AG09309 (cell line): ENCODE measurements around the gene GRIK4.

Experiments
- DNase-seq: peaks from one replicate; pipeline ENCODE4 v3.0.0-alpha.2; 2010; ENCODE audit warnings: low read depth
- H3K4me3 ChIP-seq: 2 replicates; pipeline ENCODE4 v1.5.1; 2011; ENCODE audit warnings: mild to moderate bottlenecking, low read depth, low read length, moderate library complexity; ENCODE audit not compliant: control insufficient read depth
- CTCF ChIP-seq: IDR thresholded peaks from 2 replicates; pipeline ENCODE4 v1.5.1; 2011; ENCODE audit warnings: mild to moderate bottlenecking, low read depth, low read length, inconsistent platforms; ENCODE audit not compliant: insufficient read depth, control insufficient read depth; ENCODE audit errors: missing control alignments

GRIK4 gene

GRCh38 chr11:120890609-120891320 is 379.2 kb downstream of the GRIK4 start:
- no peak overlapping the region for H3K4me3 ChIP-seq
- no peak for TF ChIP-seq CTCF
- DNase-seq: no peak

- DNase-seq: no peak
- H3K4me3 ChIP-seq: no peak overlapping the region
- TF ChIP-seq CTCF: no peak
Measured at GRCh38 chr11:120893440-120894201, 382.1 kb downstream of the GRIK4 start.

GRCh38 chr11:120894202-120894985 is 382.8 kb downstream of the GRIK4 start:
- no peak for DNase-seq
- no peak for TF ChIP-seq CTCF
- no peak overlapping the region for H3K4me3 ChIP-seq

- no peak for DNase-seq
- no peak overlapping the region for H3K4me3 ChIP-seq
- no peak for TF ChIP-seq CTCF
Measured at GRCh38 chr11:120896687-120897086, 385.1 kb downstream of the GRIK4 start.

GRCh38 chr11:120898568-120898967 is 387.0 kb downstream of the GRIK4 start:
- no peak for DNase-seq
- TF ChIP-seq CTCF: no peak
- H3K4me3 ChIP-seq: no peak overlapping the region

- DNase-seq: no peak
- no peak overlapping the region for H3K4me3 ChIP-seq
- no peak for TF ChIP-seq CTCF
Measured at GRCh38 chr11:120899720-120900119, 388.2 kb downstream of the GRIK4 start.
